ENCODE measurements around the gene BCL2L1. TPM values are rescaled to one million over a fixed set of nuclear protein-coding genes. Genes with fewer than 3 reads are reported as not detected.

The BCL2L1 gene
- total RNA-seq, 2 donors from 2014 or later, result 60.3 to 89.5 TPM

- Mint-ChIP-seq H3K36me3 (ENCODE audit: low read depth) (no peaks in the 10 kb centered on the region), H3K4me1 (peaks cover 2% of the 10 kb centered on the region), H3K27ac (no peak overlapping the region), H3K4me3 (no peak overlapping the region), H3K27me3 (ENCODE audit: insufficient read depth) (peaks cover 8% of the 10 kb centered on the region), H3K9me3 (no peaks in the 10 kb centered on the region)
- no peak overlapping the region for H3K4me3 ChIP-seq (ENCODE audit: low read length)
- no peaks in the 10 kb centered on the region for H3K27me3 ChIP-seq (ENCODE audit: control insufficient read depth, insufficient read depth, low read length, poor library complexity, severe bottlenecking)
- no peaks in the 10 kb centered on the region for H3K36me3 ChIP-seq (ENCODE audit: control insufficient read depth, insufficient read depth, low read length)
- no peak overlapping the region for H3K27ac ChIP-seq (ENCODE audit: low read depth, low read length)
- DNase-seq, result no peak
- TF ChIP-seq, protein P1, sequence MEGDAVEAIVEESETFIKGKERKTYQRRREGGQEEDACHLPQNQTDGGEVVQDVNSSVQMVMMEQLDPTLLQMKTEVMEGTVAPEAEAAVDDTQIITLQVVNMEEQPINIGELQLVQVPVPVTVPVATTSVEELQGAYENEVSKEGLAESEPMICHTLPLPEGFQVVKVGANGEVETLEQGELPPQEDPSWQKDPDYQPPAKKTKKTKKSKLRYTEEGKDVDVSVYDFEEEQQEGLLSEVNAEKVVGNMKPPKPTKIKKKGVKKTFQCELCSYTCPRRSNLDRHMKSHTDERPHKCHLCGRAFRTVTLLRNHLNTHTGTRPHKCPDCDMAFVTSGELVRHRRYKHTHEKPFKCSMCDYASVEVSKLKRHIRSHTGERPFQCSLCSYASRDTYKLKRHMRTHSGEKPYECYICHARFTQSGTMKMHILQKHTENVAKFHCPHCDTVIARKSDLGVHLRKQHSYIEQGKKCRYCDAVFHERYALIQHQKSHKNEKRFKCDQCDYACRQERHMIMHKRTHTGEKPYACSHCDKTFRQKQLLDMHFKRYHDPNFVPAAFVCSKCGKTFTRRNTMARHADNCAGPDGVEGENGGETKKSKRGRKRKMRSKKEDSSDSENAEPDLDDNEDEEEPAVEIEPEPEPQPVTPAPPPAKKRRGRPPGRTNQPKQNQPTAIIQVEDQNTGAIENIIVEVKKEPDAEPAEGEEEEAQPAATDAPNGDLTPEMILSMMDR (conservative IDR thresholded peaks at IDR 0.05), result no peak
- H3K9me3 ChIP-seq (ENCODE audit: control insufficient read depth, low read length), result no peaks in the 10 kb centered on the region
- H3K4me1 ChIP-seq (ENCODE audit: control insufficient read depth, insufficient read depth, low read length), result no peaks in the 10 kb centered on the region
- no peak overlapping the region for H3K9ac ChIP-seq (ENCODE audit: extremely low read depth, low read length, poor library complexity, severe bottlenecking)
- WGBS, 2 experiments (ENCODE audit: insufficient coverage in 1 of 2, insufficient read length in 1 of 2), result 82 to 94% methylated on average over 4 of the region's 4 CpGs
These were observed 79.1 kb downstream of the BCL2L1 start for GRCh38 chr20:31643522-31643921.

DNA sequence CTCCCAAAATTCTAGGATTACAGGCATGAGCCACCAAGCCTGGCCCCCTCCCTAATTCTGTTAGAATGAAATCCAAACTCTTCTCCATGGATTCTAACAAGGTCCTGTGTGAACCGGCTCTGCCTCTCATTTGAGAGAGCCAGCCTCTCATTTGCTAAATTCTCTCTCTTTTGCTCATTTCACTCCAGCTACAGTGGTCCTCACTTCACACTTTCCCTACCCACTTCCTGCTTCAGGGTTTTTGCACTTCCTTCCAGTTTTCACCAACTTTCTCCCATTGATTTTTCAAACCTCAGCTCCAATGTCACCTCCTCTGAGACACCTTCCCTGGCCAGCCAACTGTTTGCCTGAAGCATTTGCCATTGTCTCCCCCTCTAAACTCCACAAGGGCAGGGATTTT, 79.8 kb downstream of the BCL2L1 start:
- Histone ChIP-seq H3K9me3 (ENCODE audit: control insufficient read depth, low read length) (no peaks in the 10 kb centered on the region), H3K27ac (ENCODE audit: low read depth, low read length) (no peak overlapping the region), H3K4me3 (ENCODE audit: low read length) (no peak overlapping the region), H3K9ac (ENCODE audit: extremely low read depth, low read length, poor library complexity, severe bottlenecking) (no peak overlapping the region), H3K4me1 (ENCODE audit: control insufficient read depth, insufficient read depth, low read length) (no peaks in the 10 kb centered on the region), H3K27me3 (ENCODE audit: control insufficient read depth, insufficient read depth, low read length, poor library complexity, severe bottlenecking) (no peaks in the 10 kb centered on the region), H3K36me3 (ENCODE audit: control insufficient read depth, insufficient read depth, low read length) (no peaks in the 10 kb centered on the region)
- no peak overlapping the region for H3K4me3 Mint-ChIP-seq
- H3K27ac Mint-ChIP-seq, result no peak overlapping the region
- peaks cover 2% of the 10 kb centered on the region for H3K4me1 Mint-ChIP-seq
- TF ChIP-seq, protein P1 (conservative IDR thresholded peaks at IDR 0.05), result no peak
- DNase-seq, result no peak
- WGBS, 2 experiments (ENCODE audit: insufficient coverage in 1 of 2, insufficient read length in 1 of 2), result 92 to 93% methylated on average over 1 of the region's 1 CpG
- peaks cover 8% of the 10 kb centered on the region for H3K27me3 Mint-ChIP-seq (ENCODE audit: insufficient read depth)
- H3K9me3 Mint-ChIP-seq, result no peaks in the 10 kb centered on the region
- H3K36me3 Mint-ChIP-seq (ENCODE audit: low read depth), result no peaks in the 10 kb centered on the region

DNA sequence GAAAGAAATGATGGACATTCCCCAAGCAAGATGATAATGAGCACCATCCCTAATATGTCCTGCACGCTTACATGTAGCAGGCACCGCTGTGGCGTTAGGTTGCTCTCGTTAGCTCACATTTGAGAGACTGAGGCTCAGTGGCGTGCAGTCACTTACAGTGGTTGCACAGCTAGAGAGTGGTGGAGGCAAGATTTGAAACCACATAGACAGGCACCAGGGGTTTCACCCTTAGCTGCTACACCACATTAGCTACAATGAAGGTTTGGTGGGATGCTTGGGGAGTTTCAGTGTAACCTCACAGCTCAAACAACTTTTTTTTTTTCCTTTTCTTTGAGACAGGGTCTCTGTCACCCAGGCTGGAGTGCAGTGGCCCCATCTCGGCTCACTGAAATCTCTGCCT, 81.3 kb downstream of the BCL2L1 start:
- no peaks in the 10 kb centered on the region for H3K36me3 ChIP-seq (ENCODE audit: control insufficient read depth, insufficient read depth, low read length)
- no peaks in the 10 kb centered on the region for H3K9me3 ChIP-seq (ENCODE audit: control insufficient read depth, low read length)
- DNase-seq, result no peak
- H3K9me3 Mint-ChIP-seq, result no peaks in the 10 kb centered on the region
- no peak overlapping the region for H3K27ac Mint-ChIP-seq
- H3K4me3 Mint-ChIP-seq, result no peak overlapping the region
- no peak overlapping the region for H3K27ac ChIP-seq (ENCODE audit: low read depth, low read length)
- H3K4me3 ChIP-seq (ENCODE audit: low read length), result no peak overlapping the region
- no peak overlapping the region for H3K9ac ChIP-seq (ENCODE audit: extremely low read depth, low read length, poor library complexity, severe bottlenecking)
- H3K27me3 Mint-ChIP-seq (ENCODE audit: insufficient read depth), result peaks cover 8% of the 10 kb centered on the region
- H3K36me3 Mint-ChIP-seq (ENCODE audit: low read depth), result no peaks in the 10 kb centered on the region
- no peaks in the 10 kb centered on the region for H3K27me3 ChIP-seq (ENCODE audit: control insufficient read depth, insufficient read depth, low read length, poor library complexity, severe bottlenecking)
- no peaks in the 10 kb centered on the region for H3K4me1 ChIP-seq (ENCODE audit: control insufficient read depth, insufficient read depth, low read length)
- H3K4me1 Mint-ChIP-seq, result peaks cover 2% of the 10 kb centered on the region
- 94 to 95% methylated on average over 5 to 6 of the region's 6 CpGs for WGBS, 2 experiments (ENCODE audit: insufficient coverage in 1 of 2, insufficient read length in 1 of 2)
- TF ChIP-seq, protein P1 (conservative IDR thresholded peaks at IDR 0.05), result no peak

All from endodermal cell (in vitro differentiated cells).